Inferior parietal cortex (tissue), 1 donor: ENCODE data around the gene DYNLL2.
A peak's percentile ranks its signal among the peaks of the same experiment; 100 is the strongest.
"Not testable (repeated sequence)": the region's sequence is repeated elsewhere in the genome, so short reads cannot be mapped to it uniquely, and the experiment has no call there.

Experiments used
- DNase-seq: peaks from one replicate; pipeline ENCODE4 v3.0.0-alpha.2; 2016; ENCODE audit errors: extremely low spot score

DYNLL2 gene

DNA sequence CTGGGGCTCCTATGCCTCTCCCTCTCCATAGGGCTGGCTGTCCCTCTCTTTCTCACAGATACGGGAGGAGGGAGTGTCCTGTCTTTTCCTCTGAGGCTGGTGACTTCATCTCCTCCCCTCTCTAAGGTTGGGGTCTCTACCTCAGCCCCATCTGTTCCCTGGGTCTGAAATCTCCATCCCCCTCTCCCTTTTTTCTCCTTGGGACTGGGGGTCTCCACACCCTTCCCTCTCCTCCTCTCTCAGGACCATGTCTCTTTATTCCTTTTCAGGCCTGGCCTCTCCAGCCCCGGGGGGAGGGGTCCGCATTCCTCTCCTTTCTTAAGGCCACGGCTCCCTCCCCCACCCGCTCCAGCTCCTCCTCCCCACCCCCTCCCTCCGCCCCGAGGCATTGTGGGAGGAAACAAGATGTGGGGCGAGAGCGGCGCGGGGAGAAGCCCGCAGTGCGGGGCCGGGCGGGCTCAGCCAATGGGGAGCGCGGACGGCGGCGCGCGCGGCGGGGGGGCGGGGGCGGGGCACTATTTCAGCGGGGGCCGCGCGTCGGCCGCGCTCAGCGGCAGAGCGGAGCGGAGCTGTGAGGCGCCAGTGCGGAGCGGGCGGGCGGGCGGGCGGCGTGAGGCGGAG is at the start of gene DYNLL2:
DYNLL2 (plus strand) TSS at position 550 of the 621 bp plus-strand sequence. CDS start 3,672 bp downstream, outside the sequence.
- DNase-seq, result peak; percentile 67

DNA sequence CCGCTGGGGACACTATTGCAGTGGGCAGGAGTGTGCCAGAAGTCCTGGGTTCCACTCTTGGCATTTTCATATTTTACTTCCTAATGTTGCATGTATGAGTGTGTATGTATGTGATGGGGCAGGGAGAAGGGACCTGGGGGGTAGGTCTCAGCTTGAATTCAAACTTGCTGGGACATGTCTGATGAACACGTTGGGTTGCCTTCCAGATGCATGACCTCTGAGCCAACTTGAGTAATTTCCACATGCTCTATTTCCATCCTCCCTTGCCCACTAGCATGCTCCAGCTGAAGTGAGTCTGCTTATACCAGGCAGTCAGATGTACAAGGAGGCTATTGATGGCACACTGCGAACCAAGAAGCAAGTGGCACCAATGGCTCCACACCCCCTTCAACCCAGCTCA is 43.2 kb upstream of the DYNLL2 start:
- DNase-seq, result no peak

DNA sequence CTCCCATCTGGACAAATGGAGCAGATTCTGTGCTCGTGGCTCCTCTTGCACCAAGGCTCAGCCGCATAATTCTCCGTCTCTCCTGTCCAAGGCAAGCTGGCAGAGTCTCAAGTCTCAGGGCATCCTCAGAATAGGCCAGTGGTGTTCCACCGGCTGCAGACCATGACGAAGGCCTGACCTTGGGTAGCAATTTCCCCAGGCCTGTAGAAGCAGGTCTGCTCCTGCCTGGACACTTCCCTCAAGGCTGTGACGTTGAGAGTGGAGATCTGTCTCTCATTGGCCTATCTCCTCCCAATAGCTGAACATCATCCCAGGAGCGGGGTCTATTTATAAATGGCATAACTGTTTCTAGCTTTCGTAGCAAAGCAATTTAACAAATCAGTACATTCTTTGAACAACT is 42.8 kb upstream of the DYNLL2 start:
- DNase-seq, result no peak

DNA sequence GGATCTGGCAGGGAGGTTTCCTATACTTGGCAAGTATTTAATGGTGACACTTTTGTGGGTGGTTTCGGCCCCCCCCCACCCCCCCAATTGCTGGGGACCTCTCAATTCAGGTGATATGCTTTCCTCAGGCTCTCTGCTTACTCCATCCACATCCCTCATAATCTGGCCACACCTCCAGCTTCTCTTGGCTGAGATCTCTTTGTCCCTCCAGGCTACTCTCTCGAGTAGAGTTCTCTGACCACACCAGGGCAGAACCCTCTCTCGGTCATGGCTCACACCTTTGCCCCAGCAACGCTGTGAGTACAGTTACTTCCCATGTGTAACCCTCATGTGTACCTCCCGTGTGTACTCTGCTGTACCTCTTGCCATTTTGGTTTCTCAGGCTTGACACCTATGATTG is 42.1 kb upstream of the DYNLL2 start:
- DNase-seq, result no peak

DNA sequence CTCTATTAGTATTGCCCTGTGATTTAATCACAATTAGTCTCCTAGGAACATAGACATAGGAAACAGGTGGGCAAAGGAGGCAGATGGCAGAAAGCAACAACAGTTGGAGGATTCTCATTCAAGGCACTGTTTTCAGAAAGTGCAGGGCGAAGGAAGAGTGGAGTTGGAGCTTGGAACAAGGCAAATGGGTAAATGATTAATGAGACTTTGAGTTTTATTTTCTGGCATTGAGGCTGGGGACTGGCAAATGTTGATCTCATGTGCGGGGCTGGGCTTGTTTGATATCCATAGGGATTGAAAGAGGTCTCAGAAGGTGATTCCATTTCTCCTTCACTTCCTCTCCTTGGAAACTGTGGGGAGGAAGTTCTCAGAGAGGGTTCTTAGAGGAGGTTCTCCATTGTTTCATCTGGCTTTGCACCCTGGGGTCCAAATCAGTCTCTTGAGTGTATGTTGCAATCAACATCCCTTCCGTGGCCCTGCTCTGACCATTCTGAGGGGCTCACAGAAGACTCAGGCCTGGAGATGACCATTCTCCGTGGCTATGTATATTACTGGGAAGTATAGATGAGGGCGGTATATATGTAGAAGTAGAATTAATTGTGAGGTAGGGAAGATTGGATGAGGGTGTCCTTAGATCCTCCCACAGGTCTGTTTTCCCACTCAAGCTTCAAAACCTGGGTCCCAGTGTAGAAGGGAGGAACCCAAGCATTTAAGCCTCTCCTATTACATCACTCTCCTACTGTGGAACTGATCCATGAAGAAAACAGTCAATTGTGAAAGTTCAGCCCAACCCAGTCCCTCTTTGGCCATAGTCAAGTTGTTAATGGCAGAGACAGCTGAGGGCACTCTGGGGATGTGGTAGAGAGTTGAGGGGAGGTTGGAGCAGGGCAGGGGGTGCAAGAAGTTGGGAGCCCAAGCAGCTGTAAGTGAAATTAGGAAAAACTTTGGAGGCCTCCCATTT is 39.7 kb upstream of the DYNLL2 start:
- no peak for DNase-seq

DNA sequence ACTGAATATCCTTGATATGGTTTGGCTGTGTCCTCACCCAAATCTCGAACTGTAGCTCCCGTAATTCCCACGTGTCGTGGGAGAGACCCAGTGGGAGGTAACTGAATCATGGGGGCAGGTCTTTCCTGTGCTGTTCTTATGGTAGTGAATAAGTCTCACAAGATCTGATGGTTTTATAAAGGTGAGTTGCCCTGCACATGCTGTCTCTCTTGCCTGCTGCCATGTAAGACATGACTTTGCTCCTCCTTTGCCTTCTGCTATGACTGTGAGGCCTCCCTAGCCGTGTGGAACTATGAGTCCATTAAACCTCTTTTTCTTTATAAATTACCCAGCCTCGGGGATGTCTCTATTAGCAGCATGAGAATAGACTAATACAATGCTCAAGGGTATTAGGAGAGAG is 39.0 kb upstream of the DYNLL2 start:
- not testable (repeated sequence) for DNase-seq

DNA sequence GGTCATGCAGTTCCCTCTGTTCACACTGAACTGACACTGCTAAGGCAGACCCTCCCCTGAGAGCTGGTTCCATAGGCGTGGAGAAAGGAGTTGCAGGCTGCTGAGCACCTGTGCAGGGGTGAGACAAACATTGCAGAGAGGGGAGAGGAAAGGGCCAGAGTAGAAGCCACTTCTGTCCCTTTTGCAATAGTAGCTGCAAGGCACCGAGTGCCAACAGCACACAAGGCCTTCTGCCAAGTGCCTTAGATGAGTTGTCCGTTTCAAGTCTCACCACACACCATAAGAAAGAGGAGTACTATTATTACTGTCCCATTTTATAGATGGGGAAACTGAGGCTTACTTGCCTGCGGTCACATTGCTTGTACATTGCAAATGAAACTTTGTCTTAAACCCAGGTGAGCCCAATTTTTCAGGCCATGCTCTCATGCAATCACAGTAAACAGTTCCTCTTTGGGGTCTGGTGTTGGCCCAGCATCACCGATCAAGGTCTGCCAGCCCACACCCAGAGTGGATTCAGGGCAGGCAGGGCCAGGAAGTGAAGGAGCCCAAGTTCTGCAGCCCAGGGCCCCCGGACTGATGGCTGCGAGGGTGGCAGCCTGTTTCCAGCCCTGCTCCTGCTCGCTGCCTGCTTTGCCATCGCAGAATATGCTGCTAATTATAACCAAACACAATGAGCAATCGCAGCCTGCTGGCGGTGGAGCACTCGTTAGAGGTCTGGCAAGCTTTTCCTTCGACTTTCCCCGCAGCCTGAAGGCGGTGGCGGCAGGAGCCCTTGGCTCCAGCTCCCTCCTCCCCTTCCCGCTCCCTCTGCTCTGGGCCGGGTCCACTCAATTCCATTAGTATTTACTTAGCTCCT is 36.8 kb upstream of the DYNLL2 start:
- peak; percentile 51 for DNase-seq

DNA sequence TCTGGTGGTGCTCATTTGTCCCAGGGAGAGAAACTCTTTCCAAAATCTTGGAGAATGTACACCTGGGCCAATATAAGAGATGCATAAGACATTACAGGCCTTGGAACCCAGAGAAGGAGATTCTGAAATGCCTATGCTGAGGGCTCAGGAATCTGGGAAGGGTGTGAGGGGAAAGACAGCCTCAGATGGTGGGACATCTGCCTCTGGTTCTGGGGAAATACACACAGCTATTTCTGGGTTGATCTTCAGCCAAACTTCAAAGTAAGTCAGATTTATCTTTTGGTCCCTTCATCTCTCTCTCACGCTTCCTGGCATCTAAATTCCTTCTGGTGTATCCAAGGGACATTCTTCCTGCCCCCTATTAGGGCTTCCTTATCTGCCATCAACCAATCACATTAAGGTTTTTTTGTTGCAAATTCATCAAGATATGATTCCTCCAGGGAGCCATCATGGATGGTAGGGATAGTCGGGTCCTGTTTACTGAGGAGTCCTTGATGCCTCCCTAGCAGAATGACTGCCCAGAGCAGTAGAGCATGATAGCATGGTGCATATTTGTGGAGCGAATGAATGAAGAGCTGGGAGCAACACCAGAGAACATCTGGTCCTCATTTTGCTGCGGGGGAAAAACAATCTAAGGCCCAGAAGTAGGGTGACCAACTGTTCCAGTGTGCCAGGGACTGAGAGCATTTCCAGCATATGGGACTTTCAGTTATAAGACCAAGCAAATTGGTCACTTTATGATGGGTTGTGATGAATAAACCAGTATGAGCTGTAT is 35.7 kb upstream of the DYNLL2 start:
- no peak for DNase-seq

DNA sequence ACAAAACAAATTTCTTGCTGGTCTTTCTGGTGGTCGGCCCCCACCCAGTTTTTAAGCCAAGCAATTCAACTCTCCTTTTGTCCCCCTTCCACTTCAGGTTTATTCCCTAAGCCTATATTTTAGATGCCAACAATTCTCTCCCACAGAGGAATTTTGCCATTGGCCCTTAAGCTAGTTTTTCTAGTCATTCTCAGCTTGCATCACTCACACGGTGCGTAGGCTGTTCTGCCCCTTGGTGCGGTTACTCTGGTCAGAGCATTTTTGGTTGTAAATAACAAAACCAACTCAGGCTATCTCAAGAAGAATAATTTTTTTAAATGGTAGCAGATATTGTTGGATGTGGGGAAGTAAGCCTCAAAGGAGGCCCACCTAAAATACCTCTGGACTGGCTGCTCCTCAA is 33.7 kb upstream of the DYNLL2 start:
- no peak for DNase-seq

DNA sequence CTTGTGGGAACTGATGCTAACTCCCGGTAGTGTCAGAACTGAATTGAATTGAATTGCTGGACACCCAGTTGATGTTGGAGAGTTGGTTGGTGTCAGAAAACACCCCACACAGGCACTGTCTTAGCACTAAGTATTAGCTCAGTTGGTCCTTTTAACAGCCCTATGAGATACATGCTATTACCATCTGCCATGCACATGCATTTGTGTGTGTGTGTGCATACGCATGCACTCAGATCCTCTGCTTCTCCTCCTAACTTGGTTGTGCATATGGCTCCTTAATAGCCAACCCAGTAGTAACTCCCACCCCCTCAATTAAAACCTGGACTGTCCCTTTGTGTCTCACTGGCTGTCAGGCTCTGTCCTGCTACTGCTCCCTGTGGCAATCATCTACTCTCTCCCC is 32.3 kb upstream of the DYNLL2 start:
- no peak for DNase-seq

DNA sequence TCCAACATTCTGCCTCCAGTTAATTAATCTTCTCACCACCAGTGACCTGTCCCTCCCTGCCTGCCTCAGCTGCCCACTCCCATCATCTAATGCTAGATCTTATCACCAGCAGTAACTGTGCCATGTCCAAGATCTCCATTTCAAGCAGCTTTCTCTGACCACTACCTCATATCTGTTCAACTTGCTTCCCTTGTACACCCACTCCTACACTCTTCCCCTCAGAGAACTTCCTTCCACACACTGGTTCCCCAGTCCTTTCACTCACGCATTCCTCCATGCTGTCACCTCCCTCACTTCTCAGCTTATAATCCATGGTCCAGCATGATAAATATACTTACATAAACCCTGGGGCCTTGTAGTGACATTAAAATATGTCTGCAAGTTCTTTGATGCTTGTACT is 31.8 kb upstream of the DYNLL2 start:
- DNase-seq, result no peak

DNA sequence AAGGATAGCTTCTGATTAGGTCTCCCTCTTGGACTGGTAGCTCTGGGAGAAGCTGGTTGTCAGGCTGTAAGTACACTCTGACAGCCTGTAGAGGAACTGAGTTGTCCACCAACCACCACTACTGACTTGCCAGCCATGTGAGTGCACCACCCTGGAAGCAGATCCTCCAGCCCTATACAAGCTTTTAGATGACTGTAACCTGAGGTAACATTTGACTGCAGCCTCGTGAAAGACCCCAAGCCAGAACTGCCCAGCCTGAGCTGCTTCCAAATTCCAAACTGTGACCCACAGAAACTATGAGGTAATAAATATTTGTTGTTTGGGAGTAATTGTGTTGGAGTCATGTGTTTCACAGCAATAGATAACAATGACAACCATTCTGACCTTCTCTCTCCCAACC is 30.8 kb upstream of the DYNLL2 start:
- no peak for DNase-seq

DNA sequence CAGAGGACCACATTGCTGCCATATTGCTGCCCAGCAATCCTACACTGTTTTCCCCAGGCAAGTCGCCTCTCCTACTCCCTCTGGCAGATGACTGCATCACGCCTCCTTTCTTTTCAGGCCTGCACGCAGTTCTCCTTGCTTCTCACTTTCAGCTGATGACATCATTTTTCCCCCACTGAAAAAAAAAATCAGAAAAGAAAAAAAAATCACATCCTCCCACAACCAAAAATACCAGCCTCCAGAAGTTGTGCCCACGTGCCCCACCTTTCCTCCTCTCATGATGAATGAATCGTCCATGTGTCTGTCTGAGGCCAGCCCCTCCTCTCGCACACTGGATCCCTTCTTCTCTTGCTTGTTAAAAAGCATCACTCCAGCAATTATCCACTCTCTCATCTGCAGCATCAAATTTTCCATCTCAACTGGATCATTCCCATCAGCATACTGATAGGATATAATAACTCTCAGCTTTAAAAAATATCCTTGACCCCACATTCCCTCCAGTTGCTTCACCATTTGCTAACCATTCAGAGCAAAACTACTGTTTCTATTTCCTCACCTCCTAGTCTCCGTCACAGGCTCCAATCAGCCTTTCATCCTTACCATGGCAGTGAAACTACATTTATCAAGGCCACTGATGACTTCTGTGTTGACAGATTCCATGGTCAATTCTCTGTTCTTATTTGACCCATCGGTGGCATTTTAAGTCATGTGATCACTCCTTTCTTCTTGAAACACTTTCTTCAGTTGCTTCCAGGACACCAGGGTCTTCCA is 30.1 kb upstream of the DYNLL2 start:
- DNase-seq, result peak; percentile 27

DNA sequence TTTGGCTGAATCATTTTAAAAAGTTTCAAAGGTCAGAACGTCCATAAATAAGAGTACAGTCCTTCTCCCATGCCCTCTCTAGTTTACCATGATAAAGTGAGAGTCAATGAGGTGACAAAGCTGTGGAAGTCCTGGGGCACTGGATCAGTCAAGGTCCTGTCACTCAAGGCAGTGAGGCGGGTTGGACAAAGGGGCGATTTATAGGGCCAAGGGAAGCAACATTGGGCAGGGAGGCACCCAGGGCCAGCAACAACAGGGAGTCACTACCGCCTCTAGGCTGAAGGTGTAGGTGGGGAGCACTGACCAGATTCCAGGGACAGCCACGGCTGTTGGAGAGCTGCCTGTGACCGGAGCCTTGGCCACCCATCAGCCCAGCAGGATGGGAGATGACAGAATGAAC is 28.6 kb upstream of the DYNLL2 start:
- no peak for DNase-seq

DNA sequence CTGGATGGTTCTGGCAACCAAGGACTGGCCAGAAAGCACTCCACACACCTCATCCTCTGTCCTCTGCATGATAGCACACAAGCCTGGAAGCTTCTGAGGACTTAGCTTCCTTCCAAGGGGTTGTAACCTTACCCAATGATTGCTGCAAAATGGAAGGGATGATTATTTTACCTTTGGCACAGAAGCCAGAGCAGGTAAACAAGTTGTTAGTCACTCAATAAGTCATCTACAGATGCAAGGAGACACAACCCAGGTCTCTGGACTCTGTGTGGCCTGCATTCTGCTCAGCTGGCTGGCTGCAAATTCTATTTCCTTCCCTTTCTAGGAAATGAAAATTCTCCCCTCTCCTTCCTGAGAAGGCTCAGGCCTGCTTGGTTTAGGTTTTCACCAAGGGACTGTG is 26.7 kb upstream of the DYNLL2 start:
- DNase-seq, result no peak

DNA sequence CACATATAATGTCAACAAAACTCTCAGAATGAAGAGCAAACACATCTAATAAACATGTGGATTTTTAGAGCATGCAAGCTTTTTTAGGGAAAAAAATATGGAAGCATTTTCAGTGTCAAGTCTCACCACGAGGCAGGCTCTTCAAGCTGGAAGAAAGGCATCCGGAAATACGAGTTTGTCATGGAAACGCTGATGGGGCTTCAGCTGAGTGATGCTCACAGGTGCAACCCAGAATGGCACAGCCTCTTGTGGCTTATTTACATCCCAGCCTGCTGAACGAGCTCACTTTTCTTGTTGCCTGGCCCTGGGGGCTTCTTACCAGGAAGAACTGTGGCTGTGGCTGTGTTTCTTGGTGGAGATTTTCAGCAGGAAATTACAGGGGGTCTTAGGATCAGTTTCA is 24.1 kb upstream of the DYNLL2 start:
- no peak for DNase-seq

DNA sequence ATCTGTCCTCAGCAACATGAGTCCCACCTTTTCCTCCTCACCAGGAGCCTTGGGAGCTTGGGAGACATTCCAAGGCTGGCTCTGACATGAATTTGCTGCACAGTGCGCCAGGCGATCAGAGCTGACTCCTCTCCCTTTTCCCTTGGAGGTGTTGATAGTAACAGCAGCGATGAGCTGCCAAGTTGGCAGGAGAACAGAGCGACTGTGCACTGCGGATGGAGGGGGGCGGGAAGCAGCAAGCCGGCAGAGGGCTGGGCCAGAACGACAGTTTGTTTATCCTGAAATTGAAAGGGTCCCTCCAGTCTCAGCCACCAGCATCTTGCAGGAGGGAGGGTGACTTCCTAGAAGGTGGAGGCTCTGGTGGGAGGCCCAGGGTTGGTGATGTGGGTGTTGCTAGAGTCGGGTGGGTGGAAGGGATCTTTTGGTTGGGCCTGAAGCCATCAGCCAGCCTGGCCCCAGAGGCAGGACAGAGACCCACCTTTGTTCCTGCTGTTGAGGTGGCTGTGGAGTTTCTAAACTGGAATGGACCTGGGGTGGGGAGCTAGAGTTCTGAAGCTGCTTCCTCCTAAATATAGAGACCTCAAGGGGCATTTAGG is 22.5 kb upstream of the DYNLL2 start:
- no peak for DNase-seq

DNA sequence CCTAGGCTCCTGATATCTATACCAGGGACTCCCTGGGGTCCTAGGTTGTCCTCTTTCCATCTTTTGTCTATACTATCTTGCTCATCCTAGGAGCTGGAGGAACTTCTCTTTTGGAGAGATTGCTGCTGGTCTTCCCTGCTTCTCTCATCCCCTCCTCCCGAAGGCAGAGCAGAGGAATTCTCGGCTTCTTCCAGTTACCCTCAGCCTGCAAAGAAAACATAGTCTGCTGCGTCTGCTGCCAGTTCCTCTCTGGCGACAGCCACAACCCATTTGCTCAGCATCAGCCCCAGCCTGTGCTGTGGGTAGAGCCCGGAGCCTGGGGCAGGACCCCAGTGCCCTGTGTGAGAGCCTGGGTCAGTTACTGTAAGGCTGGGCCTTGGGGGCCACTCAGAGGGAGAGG is 21.5 kb upstream of the DYNLL2 start:
- no peak for DNase-seq

DNA sequence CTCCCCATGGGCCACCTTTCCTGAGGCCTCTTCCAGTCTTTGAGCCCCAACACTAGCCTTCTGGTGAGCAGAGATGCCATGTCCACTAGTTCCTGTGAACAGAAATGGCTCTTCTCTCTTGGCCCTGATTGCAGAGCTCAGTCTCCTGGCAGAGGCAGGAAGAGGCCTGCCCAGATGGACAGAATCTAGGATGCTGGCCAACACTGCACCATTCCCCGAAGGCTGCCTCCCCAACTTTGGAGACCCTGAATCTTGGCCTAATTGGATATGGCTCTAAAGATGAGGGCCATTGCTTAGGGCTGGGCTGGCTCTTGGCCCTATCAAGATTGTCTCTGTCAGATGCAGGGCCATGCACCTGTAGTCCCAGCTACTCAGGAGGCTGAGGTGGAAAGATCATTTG is 18.0 kb upstream of the DYNLL2 start:
- DNase-seq, result no peak

DNA sequence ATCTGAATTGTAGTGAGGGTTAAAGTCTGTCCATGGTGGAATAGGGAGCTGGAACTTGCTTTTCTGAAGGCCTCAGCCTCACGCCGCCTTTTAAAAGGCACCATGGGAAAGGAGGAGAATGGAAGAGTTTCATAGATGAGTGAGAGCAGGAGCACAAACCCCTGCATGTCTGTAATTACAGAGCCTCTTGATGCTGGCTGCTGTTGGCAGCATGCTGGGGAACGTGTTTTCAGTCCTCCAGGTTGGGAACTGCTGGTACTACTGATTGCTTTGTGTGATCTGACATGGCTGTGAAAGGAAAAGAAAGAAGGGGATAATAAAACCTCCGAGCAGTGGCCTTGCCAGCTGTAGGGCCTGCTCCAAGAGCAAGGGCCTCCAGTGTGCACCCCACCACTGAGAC is 16.8 kb upstream of the DYNLL2 start:
- no peak for DNase-seq
